Colonic mucosa (tissue), 4 donors: ENCODE measurements around the gene FGFR1OP2. TPM values are rescaled to one million over a fixed set of nuclear protein-coding genes. Genes with fewer than 3 reads are reported as not detected.

Source experiments
- DNase-seq: peaks from one replicate; pipeline ENCODE4 v3.0.0-alpha.2; 2020
- H3K27ac ChIP-seq: fragments of 200-600 bp; one replicate; pipeline ENCODE4 v1.8.0; 2021
- H3K27me3 ChIP-seq: fragments of 200-600 bp; one replicate; pipeline ENCODE4 v1.8.0; 2021
- H3K36me3 ChIP-seq: fragments of 200-600 bp; one replicate; pipeline ENCODE4 v1.8.0; 2021
- H3K4me1 ChIP-seq: fragments of 200-600 bp; one replicate; pipeline ENCODE4 v1.8.0; 2021; ENCODE audit warnings: mild to moderate bottlenecking
- H3K4me3 ChIP-seq: fragments of 200-600 bp; one replicate; pipeline ENCODE4 v1.8.0; 2021
- H3K9ac ChIP-seq, 2 donors: one replicate each; pipeline ENCODE4 v1.7.0; 2013; ENCODE audit warnings: control low read depth in 2 of 2, low read depth in 2 of 2, low read length in 2 of 2
- H3K9me3 ChIP-seq: fragments of 200-600 bp; one replicate; pipeline ENCODE4 v1.8.0; 2021
- intact Hi-C: fragments of 100-400 bp; cut with DNase I; formaldehyde crosslinking; loops from one replicate; pipeline ENCODE4 v1.14.1; 2022
- total RNA-seq, 2 donors: library from RNA; stranded (reverse); fragmentation: NEBNext Ultra II Directional in 1 of 2; extraction: Animal tissue kit (Norgen Biotek cat#: 25700) in 1 of 2; gene quantifications; one replicate each; pipeline ENCODE4 v1.2.1, GENCODE V29; 2021
- TF ChIP-seq, protein P1 (sequence below): fragments of 200-600 bp; IDR thresholded peaks from one replicate; pipeline ENCODE4 v1.8.0; 2022; ENCODE audit warnings: antibody characterized with exemption, mild to moderate bottlenecking
- donor health status: healthy.
- donor health status: DM: no; HTN: no; CAD: no.
- donor health status: DM: no; HTN: no; CAD: no.

FGFR1OP2 gene
- total RNA-seq, 2 donors from 2014 or later, result 26.4 to 31.1 TPM

GRCh38 chr12:26994109-26994508 lies 55.8 kb downstream of the FGFR1OP2 start:
- H3K9ac ChIP-seq, result no peak overlapping the region
- TF ChIP-seq, protein P1, sequence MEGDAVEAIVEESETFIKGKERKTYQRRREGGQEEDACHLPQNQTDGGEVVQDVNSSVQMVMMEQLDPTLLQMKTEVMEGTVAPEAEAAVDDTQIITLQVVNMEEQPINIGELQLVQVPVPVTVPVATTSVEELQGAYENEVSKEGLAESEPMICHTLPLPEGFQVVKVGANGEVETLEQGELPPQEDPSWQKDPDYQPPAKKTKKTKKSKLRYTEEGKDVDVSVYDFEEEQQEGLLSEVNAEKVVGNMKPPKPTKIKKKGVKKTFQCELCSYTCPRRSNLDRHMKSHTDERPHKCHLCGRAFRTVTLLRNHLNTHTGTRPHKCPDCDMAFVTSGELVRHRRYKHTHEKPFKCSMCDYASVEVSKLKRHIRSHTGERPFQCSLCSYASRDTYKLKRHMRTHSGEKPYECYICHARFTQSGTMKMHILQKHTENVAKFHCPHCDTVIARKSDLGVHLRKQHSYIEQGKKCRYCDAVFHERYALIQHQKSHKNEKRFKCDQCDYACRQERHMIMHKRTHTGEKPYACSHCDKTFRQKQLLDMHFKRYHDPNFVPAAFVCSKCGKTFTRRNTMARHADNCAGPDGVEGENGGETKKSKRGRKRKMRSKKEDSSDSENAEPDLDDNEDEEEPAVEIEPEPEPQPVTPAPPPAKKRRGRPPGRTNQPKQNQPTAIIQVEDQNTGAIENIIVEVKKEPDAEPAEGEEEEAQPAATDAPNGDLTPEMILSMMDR, result no peak
- no peak overlapping the region for H3K27ac ChIP-seq
- H3K36me3 ChIP-seq, result no peaks in the 10 kb centered on the region
- no peak overlapping the region for H3K4me3 ChIP-seq
- H3K27me3 ChIP-seq, result no peaks in the 10 kb centered on the region
- intact Hi-C loops, result no loop called here
- no peaks in the 10 kb centered on the region for H3K4me1 ChIP-seq
- DNase-seq, result no peak
- no peaks in the 10 kb centered on the region for H3K9me3 ChIP-seq

DNA sequence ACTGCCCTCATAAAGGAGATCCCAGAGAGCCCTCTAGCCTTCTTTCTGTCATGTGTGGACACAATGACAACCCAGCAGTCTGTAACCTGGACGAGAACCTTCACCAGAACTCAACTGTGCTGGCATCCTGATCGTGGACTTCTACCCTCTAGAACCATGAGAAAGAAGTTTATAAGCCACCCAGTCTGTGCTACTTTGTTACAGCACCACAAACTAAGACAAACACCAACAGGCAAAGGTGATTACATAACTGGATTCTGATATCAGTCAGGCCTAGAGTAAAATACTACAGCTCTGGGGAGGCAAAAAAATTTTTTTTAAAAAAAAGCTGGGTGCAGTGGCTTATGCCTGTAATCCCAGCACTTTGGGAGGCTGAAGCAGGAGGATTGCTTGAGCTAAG lies 57.4 kb downstream of the FGFR1OP2 start:
- Histone ChIP-seq H3K9me3 (no peaks in the 10 kb centered on the region), H3K9ac (no peak overlapping the region), H3K27me3 (no peaks in the 10 kb centered on the region), H3K4me1 (no peaks in the 10 kb centered on the region), H3K27ac (no peak overlapping the region), H3K4me3 (no peak overlapping the region), H3K36me3 (no peaks in the 10 kb centered on the region)
- TF ChIP-seq, protein P1, result no peak
- DNase-seq, result no peak
- intact Hi-C loops, result no loop called here

GRCh38 chr12:26997003-26997402 lies 58.7 kb downstream of the FGFR1OP2 start:
- H3K27ac ChIP-seq, result no peak overlapping the region

GRCh38 chr12:27000961-27001360 lies 62.7 kb downstream of the FGFR1OP2 start:
- Histone ChIP-seq H3K36me3 (no peaks in the 10 kb centered on the region), H3K4me1 (no peaks in the 10 kb centered on the region), H3K27ac (no peak overlapping the region), H3K27me3 (no peaks in the 10 kb centered on the region), H3K9ac (no peak overlapping the region), H3K4me3 (no peak overlapping the region), H3K9me3 (no peaks in the 10 kb centered on the region)
- TF ChIP-seq, protein P1, result no peak
- DNase-seq, result no peak
- intact Hi-C loops, result no loop called here

More at GRCh38 chr12:26997003-26997402, 58.7 kb downstream of the FGFR1OP2 start:
- Histone ChIP-seq H3K27me3 (no peaks in the 10 kb centered on the region), H3K9ac (no peak overlapping the region), H3K36me3 (no peaks in the 10 kb centered on the region), H3K4me3 (no peak overlapping the region), H3K9me3 (no peaks in the 10 kb centered on the region), H3K4me1 (no peaks in the 10 kb centered on the region)
- TF ChIP-seq, protein P1, result no peak
- no peak for DNase-seq
- intact Hi-C loops, result no loop called here

- intact Hi-C loops, result no loop called here
- Histone ChIP-seq H3K9me3 (no peaks in the 10 kb centered on the region), H3K9ac (no peak overlapping the region), H3K27ac (no peak overlapping the region), H3K4me3 (no peak overlapping the region), H3K27me3 (no peaks in the 10 kb centered on the region), H3K36me3 (no peaks in the 10 kb centered on the region), H3K4me1 (no peaks in the 10 kb centered on the region)
- DNase-seq, result no peak
- TF ChIP-seq, protein P1, result no peak
Measured at GRCh38 chr12:27001663-27002062, 63.4 kb downstream of the FGFR1OP2 start.

- Histone ChIP-seq H3K9ac (no peak overlapping the region), H3K4me1 (no peaks in the 10 kb centered on the region), H3K27ac (no peak overlapping the region), H3K36me3 (no peaks in the 10 kb centered on the region), H3K9me3 (no peaks in the 10 kb centered on the region), H3K4me3 (no peak overlapping the region), H3K27me3 (no peaks in the 10 kb centered on the region)
- TF ChIP-seq, protein P1, result no peak
- no peak for DNase-seq
- intact Hi-C loops, result no loop called here
Measured at GRCh38 chr12:27002141-27002540, 63.9 kb downstream of the FGFR1OP2 start.
